ENCODE data around the gene GAPT. TPM values are rescaled to one million over a fixed set of nuclear protein-coding genes. Genes with fewer than 3 reads are reported as not detected.

Gene GAPT
- polyA plus RNA-seq, 2 of the 4 experiments (the other 2 are of a cell fraction) = not detected

DNA sequence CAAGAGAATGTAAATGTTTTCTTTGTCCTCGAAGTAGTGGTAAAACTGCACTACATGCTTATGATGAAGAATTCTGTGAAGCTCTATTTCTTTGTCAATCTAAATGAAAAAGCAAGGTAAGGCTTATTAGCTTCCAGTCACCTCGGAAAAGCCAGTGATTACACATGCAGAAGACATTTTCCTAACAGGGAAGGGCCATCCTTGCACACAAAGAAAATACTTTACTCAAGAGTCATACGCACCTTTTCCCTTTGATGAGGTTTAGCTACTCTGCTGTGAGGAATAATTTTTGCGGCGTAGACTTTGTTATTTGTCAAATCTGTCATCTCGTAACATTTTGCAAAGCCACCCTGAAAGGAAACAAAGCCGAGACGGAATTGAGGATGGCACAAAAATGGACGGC lies 32.5 kb upstream of the GAPT start:
- CTCF ChIA-PET = interaction anchor here (0.6 to 10.0 kb wide), 11 partner anchors 11 to 1178 kb away, joined by 3 to 149 read pairs (median 5); no protein-coding TSS in a partner anchor
- H3K4me1 ChIP-seq = peaks cover 38% of the 10 kb centered on the region
- FAIRE-seq (no peak), DNase-seq (ENCODE audit: low read depth in 1 of 2, low spot score in 1 of 2) (peak in 1 of 2 experiments; percentile 54), ATAC-seq (no peak)
- peak overlapping the region; percentile 91 for H3K4me3 ChIP-seq
- peak overlapping the region; percentile 96 to 100 for H3K27ac ChIP-seq
- no peaks in the 10 kb centered on the region for H3K9me3 ChIP-seq
- peak overlapping the region; percentile 67 for H3K4me2 ChIP-seq
- 3% methylated on average over 9 of the region's 9 CpGs for WGBS (ENCODE audit: missing lambda C conversion rate)
- POLR2A ChIA-PET = interaction anchor here (0.7 to 4.6 kb wide), 19 partner anchors 8 to 1160 kb away, joined by 3 to 58 read pairs (median 5); no protein-coding TSS in a partner anchor
- TF ChIP-seq, protein P1, sequence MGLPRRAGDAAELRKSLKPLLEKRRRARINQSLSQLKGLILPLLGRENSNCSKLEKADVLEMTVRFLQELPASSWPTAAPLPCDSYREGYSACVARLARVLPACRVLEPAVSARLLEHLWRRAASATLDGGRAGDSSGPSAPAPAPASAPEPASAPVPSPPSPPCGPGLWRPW (IDR thresholded peaks at IDR 0.05) = no peak
- TF ChIP-seq CBX8 (IDR thresholded peaks at IDR 0.05) (no peak), EP300 (IDR thresholded peaks at IDR 0.05) (no peak), KDM5A (IDR thresholded peaks at IDR 0.05) (no peak), JUN (IDR thresholded peaks at IDR 0.05) (no peak; a peak in 1 of 5 replicates), MAFK (IDR thresholded peaks at IDR 0.05; ENCODE audit: partially characterized antibody) (peak; percentile 43), TFCP2L1 (CRISPR knock-in tag; IDR thresholded peaks at IDR 0.05) (no peak), FOSL2 (IDR thresholded peaks at IDR 0.05) (no peak), FOSL2 (CRISPR knock-in tag; IDR thresholded peaks at IDR 0.05) (peak; percentile 58)
- TF ChIP-seq, protein P2, sequence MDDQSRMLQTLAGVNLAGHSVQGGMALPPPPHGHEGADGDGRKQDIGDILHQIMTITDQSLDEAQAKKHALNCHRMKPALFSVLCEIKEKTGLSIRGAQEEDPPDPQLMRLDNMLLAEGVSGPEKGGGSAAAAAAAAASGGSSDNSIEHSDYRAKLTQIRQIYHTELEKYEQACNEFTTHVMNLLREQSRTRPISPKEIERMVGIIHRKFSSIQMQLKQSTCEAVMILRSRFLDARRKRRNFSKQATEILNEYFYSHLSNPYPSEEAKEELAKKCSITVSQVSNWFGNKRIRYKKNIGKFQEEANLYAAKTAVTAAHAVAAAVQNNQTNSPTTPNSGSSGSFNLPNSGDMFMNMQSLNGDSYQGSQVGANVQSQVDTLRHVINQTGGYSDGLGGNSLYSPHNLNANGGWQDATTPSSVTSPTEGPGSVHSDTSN (IDR thresholded peaks at IDR 0.05) = no peak

DNA sequence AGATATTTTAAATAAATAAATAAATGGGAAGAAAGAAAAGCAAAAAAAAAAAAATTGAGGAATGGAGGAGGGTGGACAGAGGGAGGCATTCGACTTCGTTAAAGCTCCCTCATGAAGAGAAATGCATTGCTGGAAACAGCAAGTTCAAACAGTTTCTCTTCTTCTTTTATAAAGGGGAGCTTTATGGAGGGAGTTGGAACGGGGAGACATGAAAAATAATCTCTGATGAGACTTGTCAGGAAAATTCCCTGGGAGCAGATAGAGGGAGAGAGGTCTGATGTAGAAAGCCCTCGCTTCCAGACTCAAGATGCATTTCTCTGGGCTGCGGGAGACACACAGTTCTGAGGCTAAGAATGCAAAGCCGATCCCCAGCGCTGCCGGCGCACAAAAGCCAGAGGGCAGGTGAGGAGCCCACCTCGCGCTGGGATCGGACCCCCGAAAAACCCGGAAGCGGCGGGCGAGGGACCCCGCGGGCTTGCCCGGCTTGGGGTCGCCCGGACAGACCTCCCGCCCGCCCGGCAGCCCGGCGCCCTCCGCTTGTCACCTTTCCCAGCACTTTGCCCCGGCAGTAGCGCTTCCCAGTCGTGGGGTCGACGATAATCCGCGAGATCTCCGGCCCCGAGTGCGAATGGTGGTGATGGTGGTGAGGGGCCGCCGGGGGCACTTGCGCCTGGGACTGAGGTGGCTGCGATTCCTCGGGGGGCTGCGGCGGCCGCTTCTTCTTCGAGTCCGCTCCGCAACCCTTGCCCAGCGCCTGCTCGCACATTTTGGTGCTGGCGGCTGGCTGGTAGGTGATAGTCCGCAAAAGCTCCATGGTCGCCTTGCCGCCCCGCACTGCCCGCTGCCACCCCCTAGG lies 31.9 kb upstream of the GAPT start:
- CTCF ChIA-PET = interaction anchor here (0.6 to 10.0 kb wide), 14 partner anchors 12 to 1178 kb away, joined by 3 to 149 read pairs (median 7); no protein-coding TSS in a partner anchor
- peak; percentile 30 to 51 for ATAC-seq
- POLR2A ChIA-PET = interaction anchor here (0.6 to 4.6 kb wide), 27 partner anchors 9 to 1161 kb away, joined by 3 to 58 read pairs (median 5); no protein-coding TSS in a partner anchor

DNA sequence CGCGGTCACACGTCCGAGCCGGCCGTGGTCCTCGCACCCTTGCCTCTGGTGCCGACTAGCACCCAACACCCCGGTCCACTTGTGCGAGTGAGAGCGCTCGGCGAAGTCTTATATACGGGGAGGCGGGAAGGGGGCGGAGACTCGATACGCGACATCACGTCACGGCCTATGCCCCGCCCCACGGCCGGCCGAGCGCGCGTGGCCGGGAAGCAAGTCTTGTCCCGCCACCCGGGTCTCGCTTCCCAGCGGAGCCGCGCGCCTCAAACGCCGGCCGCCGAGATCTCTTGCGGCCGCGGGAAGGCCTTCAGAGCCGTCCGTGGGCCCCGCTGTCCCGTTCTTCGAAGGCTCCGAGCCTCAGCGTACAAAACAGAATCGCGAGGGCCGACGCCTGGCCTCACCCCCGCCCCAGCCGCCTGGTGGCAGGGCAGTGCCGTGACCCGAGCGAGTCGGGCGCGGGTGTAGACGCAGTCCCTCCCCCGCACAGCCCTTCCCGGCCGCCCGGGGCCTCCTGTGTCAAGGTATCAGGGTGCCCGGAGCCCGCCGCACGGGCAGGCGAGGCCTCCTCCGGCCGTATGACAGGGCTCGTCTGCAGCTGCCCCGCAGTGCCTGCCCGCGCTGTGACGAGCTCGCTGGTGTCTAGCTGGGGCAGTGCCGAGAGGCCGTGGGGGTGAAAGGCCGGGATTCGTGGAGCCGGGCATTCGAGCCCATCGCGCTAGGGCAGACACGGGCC lies 31.1 kb upstream of the GAPT start, which contains the start of gene PLK2:
Gene PLK2, minus strand, starts transcription at position 85 of the 730 bp plus-strand sequence. CDS start 127 bp downstream, outside the sequence.
- POLR2A ChIA-PET = interaction anchor here (0.6 to 4.6 kb wide), 29 partner anchors 9 to 1162 kb away, joined by 3 to 58 read pairs (median 5); no protein-coding TSS in a partner anchor
- TF ChIP-seq, protein P3, sequence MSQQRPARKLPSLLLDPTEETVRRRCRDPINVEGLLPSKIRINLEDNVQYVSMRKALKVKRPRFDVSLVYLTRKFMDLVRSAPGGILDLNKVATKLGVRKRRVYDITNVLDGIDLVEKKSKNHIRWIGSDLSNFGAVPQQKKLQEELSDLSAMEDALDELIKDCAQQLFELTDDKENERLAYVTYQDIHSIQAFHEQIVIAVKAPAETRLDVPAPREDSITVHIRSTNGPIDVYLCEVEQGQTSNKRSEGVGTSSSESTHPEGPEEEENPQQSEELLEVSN (IDR thresholded peaks at IDR 0.05; ENCODE audit: borderline replicate concordance, low read depth) = peak; percentile 90; the same call in 1 of the 2 replicates
- no peak for TF ChIP-seq FOXS1 (CRISPR knock-in tag; IDR thresholded peaks at IDR 0.05)
- no peak for TF ChIP-seq ZC3H11A (IDR thresholded peaks at IDR 0.05)
- no peak for TF ChIP-seq CHD2 (IDR thresholded peaks at IDR 0.05; ENCODE audit: low read length, partially characterized antibody)
- TF ChIP-seq RNF2 (IDR thresholded peaks at IDR 0.05; ENCODE audit: borderline replicate concordance, low read depth) = no peak
- no peak for TF ChIP-seq NFE2L2 (conservative IDR thresholded peaks at IDR 0.05; ENCODE audit: low read length)
- TF ChIP-seq KDM5A (IDR thresholded peaks at IDR 0.05) = no peak
- 0 out of 2 replicates have a peak, but pooled peaks have one; percentile 38 for TF ChIP-seq GATA3 (IDR thresholded peaks at IDR 0.05; ENCODE audit: borderline replicate concordance)
- TF ChIP-seq, protein P4, sequence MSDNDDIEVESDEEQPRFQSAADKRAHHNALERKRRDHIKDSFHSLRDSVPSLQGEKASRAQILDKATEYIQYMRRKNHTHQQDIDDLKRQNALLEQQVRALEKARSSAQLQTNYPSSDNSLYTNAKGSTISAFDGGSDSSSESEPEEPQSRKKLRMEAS (IDR thresholded peaks at IDR 0.05) = peak; percentile 89
- no peak for TF ChIP-seq EP300 (IDR thresholded peaks at IDR 0.05)
- no peak for TF ChIP-seq SREBF2 (IDR thresholded peaks at IDR 0.05)
- no peak for TF ChIP-seq NPAS2 (CRISPR knock-in tag; IDR thresholded peaks at IDR 0.05; ENCODE audit: borderline replicate concordance)

More for the DNA sequence above, 31.9 kb upstream of the GAPT start:
- no peaks in the 10 kb centered on the region for H3K9me3 ChIP-seq
- DNase-seq (ENCODE audit: low read depth in 1 of 2, low spot score in 1 of 2) = peak; percentile 21 to 47
- TF ChIP-seq ZC3H11A (IDR thresholded peaks at IDR 0.05) (no peak), BHLHE40 (IDR thresholded peaks at IDR 0.05; ENCODE audit: low read depth, low read length) (no peak), CBX8 (IDR thresholded peaks at IDR 0.05) (no peak), PHF8 (IDR thresholded peaks at IDR 0.05; ENCODE audit: borderline replicate concordance, low read depth) (peak; percentile 76), HDAC2 (IDR thresholded peaks at IDR 0.05) (0 out of 2 replicates have a peak, but pooled peaks have one; percentile 29), JUNB (IDR thresholded peaks at IDR 0.05) (no peak), FOSL2 (IDR thresholded peaks at IDR 0.05) (no peak), FOSL2 (CRISPR knock-in tag; IDR thresholded peaks at IDR 0.05) (no peak), TP53 (CRISPR knock-in tag; IDR thresholded peaks at IDR 0.05) (no peak), RARB (CRISPR knock-in tag; IDR thresholded peaks at IDR 0.05) (no peak; the same call in 1 of the 2 replicates), MYC (IDR thresholded peaks at IDR 0.05; ENCODE audit: borderline replicate concordance, low read length) (no peak), HOXB5 (CRISPR knock-in tag; IDR thresholded peaks at IDR 0.05) (no peak), ZSCAN20 (CRISPR knock-in tag; IDR thresholded peaks at IDR 0.05) (no peak), CHD2 (IDR thresholded peaks at IDR 0.05; ENCODE audit: low read length, partially characterized antibody) (no peak), NFE2L2 (conservative IDR thresholded peaks at IDR 0.05; ENCODE audit: low read length) (no peak)
- TF ChIP-seq, protein P5, sequence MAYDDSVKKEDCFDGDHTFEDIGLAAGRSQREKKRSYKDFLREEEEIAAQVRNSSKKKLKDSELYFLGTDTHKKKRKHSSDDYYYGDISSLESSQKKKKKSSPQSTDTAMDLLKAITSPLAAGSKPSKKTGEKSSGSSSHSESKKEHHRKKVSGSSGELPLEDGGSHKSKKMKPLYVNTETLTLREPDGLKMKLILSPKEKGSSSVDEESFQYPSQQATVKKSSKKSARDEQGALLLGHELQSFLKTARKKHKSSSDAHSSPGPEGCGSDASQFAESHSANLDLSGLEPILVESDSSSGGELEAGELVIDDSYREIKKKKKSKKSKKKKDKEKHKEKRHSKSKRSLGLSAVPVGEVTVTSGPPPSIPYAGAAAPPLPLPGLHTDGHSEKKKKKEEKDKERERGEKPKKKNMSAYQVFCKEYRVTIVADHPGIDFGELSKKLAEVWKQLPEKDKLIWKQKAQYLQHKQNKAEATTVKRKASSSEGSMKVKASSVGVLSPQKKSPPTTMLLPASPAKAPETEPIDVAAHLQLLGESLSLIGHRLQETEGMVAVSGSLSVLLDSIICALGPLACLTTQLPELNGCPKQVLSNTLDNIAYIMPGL (CRISPR knock-in tag; IDR thresholded peaks at IDR 0.05; ENCODE audit: borderline replicate concordance) = no peak
- under 1% methylated on average over 26 of the region's 57 CpGs for WGBS (ENCODE audit: missing lambda C conversion rate)
- H3K27ac ChIP-seq = peak overlapping the region; percentile 96 to 100
- peaks cover 31% of the 10 kb centered on the region for H3K4me1 ChIP-seq
- H3K4me3 ChIP-seq = peak overlapping the region; percentile 91
- no peak for FAIRE-seq
- H3K4me2 ChIP-seq = peak overlapping the region; percentile 67

More for the DNA sequence above, 31.1 kb upstream of the GAPT start, which contains the start of gene PLK2:
- CTCF ChIA-PET = interaction anchor here (0.7 to 10.0 kb wide), 52 partner anchors 10 to 1556 kb away, joined by 3 to 149 read pairs (median 4); no protein-coding TSS in a partner anchor
- peak; percentile 74 to 96 for DNase-seq (ENCODE audit: low read depth in 1 of 2, low spot score in 1 of 2)
- WGBS (ENCODE audit: missing lambda C conversion rate) = 0% methylated on average over 7 of the region's 89 CpGs
- H3K27ac ChIP-seq = peak within 1 kb of the TSS; percentile 96 to 100
- H3K4me3 ChIP-seq = peak within 1 kb of the TSS; percentile 91
- H3K4me1 ChIP-seq = peaks cover 23% of the 10 kb centered on the region
- ATAC-seq = peak; percentile 81 to 86
- H3K4me2 ChIP-seq = peak within 1 kb of the TSS; percentile 67
- no peaks in the 10 kb centered on the region for H3K9me3 ChIP-seq
- no peak for FAIRE-seq

Measured in A549 (cell line).